ENCODE data around the gene CALCOCO2.
A peak's percentile ranks its signal among the peaks of the same experiment; 100 is the strongest.
"Not testable (repeated sequence)": the region's sequence is repeated elsewhere in the genome, so short reads cannot be mapped to it uniquely, and the experiment has no call there.

Gene CALCOCO2

DNA sequence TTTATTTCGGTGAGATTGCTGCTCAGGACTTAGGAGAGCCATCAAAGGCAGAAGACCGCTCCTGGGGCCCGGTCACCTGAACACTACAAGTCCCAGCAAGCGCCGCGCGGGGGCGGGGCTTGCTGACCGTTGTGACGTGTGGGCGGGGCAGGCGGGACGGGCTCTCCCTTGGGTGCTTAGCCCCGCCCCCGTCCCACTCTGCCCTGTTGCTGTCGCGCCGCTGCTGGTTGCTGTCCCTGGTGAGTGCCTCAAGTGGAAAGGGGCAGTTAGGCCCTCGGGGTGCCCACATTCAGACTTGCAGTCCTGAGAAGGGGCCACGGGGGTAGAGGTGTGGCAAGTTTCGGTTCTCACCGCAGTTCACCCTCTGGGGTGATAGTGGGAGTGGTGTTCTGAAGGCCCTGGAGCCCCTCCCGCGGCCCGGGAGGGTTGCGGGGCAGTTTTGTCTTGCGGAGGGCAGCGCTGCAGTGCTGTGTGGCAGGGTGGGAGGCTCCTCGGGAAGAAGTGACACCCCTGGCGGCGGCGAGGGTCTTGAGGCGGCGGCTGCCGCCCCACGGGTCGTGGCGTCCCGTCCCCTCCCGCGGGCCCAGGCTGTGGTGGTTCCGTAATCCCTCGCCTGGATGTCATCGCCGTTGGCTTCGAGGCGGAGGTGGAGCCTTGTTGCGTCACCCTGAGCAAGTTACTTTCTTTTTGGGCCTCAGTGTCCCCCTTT, at the start of gene CALCOCO2:
Gene CALCOCO2, plus strand, starts transcription at position 196 of the 709 bp plus-strand sequence. CDS start 10,673 bp downstream, outside the sequence.
- peak; percentile 95 for DNase-seq

GRCh38 chr17:48787828-48788227, 43.0 kb upstream of the CALCOCO2 start:
- DNase-seq = no peak

- no peak for DNase-seq
Observed at GRCh38 chr17:48790607-48791127, 40.2 kb upstream of the CALCOCO2 start.

DNA sequence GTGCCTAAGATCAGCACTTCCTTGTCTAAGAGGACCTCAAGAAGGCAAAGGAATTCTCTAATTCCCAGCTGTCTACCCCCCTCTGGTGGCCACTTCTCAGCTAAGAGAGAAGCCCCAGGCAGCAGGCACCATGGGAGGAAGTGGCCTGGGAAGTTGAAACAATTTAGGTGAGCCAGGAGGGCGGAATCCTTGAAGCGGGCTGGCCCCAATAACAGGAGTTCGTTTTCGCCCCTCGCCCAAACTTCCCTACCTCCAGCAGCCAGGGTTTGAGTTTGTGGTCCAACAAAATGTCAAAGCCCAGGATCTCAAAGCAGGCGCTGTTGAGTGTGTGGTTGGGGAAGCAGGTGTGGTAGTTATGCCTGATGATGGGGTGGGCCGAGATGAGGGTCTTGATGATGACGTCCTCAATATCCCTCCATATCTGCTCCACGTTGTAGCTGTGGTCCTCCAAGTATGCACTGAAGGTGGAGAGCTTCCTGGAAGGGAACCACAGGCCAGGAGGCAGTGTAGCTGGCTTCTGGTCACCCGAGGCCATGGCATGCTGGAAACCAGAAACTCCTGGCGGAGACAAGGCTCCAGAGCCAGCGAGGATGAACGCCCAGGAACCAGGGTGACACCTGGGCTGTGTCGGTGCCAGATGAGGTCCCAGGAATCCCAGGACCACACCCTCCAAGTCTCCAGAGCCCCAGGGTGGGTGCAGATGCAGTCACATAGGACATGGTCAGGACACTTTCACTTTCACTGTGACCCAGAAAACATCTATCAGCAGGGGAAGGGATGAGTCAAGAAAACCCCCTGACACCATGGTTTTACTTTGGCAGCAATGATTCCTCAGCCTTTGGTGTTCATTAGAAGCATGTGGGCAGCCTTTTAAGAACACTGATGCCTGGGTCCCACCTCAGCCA, 39.5 kb upstream of the CALCOCO2 start:
- peak; percentile 37 for DNase-seq

DNA sequence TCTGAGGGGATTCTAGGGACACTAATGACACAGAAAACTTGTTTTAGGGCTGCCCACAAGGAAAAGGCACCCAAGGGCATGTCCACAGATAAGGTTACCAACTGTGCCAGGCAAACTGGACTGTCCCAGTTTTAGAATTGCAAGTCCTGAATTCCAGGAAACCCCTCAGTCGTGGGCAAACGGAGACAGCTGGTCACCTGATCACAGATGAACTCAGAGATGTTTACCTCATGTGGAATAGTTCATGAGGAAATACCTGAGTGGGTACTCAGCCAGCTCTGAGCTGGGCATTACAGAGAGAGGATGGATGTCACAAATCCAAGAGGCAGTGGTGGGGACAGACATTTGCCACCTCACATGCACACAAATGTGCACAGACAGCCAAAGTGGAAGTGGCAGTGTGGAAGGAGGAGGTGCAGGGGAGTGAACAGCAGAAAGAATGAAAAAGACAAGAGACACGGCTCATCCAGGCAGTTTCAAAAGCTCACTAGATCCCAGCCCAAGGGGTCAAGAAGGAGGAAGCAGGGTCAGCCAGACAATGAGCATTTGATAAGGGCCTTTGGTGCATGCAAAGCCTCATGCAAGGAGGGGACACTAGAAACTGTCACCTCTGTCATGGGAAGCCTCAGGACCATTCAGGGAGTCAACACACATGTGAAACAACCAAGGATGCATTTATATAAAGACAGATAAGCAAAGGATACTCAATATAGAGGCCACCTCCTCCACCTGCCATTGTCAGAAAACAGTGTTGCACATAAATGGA, 38.6 kb upstream of the CALCOCO2 start:
- DNase-seq = no peak

GRCh38 chr17:48795444-48796162, 35.2 kb upstream of the CALCOCO2 start:
- DNase-seq = no peak

GRCh38 chr17:48796163-48796522, 34.7 kb upstream of the CALCOCO2 start:
- DNase-seq = not testable (repeated sequence)

DNA sequence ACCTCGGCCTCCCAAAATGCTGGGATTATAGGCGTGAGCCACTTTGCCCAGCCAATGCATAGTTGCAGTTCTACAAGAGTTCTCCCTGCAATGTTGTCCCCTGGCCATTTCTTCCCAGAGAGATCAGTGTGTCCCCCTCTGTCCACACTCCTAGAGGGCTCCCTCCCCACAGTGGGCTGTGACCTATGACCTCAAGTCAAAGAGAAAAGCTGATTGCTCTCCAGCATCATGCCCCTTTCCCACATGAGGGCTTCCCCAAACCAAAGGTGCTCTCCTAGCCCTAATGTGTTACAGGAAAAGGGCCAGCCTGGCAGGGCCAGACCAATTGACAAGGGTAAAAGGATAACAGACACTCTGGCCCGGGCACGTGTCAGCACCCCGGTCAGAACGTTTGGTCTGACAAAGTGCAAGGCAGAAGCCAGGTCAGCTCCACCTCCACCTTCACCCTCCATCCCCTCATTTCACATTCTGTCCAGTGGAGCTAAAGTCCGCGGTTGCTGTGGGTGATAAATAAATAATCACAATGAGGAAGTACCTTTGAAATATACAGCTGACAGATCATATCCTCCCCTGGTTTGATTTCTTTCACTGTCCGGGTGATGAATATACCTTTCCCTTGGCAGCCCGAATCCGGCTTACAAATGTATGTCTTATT, 31.6 kb upstream of the CALCOCO2 start:
- no peak for DNase-seq

DNA sequence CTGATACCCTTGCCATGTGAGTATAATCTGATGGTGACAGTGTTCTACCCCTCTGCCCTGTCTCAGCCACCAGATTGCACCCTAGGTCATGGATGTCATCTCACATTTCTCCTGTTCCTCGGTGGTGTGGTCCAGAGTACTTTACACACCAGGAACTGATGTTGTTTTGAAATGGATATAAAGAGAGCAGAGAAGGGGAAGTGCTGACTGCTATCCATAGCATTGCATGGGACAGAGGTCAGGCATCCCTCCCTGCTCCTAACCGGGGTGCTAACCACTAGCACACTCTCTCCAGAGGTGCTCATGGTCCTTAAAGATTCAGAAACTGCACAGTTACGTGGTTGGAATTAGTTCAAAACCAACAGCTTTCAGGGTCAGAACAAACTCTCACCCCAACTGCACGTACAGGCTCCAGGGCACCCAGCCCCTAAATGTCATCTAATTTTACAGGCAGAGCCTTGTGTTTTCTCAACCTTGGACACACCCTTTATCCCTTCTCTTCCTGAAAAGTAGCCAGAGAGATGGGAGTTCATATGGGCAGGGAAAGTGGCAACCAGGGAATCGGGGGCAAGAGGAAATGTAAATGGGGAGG, 30.1 kb upstream of the CALCOCO2 start:
- no peak for DNase-seq

DNA sequence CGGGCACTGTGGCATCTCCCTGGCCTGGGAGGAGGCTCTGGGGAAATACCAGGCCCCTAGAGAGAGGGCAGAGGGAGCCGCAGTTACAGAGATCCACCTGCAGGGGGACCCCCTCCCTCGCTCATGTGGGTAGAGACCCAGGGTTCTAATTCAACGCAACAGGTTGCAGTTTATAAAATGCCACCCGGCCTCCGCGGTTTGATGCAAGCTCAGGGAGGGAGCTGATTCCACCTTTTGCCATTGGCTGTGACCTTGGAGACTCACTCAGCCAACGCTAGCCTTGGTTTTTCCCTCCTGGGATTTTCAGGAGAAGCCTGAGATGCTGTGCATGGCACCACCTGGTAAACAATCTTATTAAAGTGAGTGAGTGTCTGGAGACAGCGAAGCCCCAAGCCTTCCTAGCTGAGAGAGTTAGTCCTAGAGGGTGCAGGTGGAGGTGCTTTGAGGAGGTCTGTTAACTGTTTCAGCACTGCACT, 25.9 kb upstream of the CALCOCO2 start:
- peak; percentile 72 for DNase-seq

DNA sequence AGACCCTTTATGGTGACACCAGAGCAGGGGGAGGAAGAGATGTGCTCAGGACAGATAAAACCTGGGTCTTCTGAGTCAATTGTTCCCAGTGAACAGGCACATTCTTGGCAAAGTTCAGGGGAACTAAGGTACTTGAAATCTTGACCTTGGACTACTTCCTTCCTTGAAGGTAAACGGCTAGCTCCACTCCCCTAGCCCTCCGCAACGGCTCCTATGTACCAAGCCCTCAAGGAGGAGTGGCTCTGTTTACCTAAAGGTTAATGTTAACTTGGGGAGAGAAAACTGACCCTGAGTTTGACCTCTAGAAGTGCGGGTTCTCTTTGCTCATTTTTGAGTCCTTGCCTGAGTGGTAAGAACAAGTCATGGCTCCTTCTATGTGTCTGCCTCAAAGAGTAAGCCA, 21.7 kb upstream of the CALCOCO2 start:
- DNase-seq = no peak

DNA sequence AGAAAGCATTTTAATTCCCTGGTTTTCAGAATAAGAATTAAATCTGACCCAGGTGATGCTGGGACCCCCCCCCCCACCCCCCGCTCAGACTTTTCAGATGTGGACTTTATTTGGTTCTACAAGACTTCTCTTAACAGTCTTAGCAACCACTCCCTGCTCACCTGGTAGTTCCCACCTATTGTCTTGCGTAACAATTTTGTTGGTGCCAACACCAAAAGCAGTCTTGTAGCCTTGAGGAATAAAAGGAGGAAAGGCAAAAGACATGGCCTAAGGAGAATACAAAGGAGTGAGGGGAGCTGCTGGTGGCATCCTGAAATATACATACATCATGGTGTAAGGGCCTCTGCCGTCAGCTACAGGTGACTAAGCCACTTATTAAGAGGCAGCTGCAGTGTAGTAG, 18.8 kb upstream of the CALCOCO2 start:
- no peak for DNase-seq

DNA sequence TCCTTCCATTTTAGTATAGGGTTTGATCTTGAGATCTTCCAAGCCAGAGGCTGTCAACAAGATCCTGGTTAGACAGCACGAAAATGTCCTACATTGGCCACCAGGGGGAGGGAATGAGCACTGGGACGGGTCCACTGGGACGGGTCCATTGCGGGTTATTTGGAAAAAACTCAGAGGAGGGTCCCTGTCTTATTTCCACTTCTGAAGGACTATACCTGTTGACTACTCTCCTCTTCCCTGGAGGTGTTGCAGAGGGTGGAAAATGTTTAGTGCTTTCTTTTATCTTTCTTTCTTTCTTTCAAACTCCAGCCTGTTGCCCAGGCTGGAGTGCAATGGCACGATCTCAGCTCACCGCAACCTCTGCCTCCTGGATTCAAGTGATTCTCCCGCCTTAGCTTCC, 16.3 kb upstream of the CALCOCO2 start:
- DNase-seq = peak; percentile 60

DNA sequence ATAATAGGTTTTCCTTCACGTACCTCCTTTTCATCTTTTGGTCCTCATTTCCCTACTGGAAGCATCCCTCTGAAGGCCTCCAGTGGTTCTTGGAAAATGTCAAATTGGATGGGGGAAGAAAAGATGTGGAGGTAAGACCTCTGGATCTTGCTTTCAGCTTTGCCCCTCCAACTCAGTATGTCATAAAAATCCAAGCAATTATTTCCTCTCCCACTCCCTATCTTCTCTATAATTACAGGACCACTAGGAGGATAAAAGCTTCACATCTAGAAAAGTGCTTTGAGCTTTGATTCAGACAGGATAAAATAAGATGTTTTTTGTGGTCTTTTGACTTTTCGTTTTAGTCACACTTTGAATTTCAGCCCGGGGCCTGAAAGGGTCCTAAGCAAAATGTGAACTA, 15.5 kb upstream of the CALCOCO2 start:
- no peak for DNase-seq

- no peak for DNase-seq
Observed at GRCh38 chr17:48816438-48816773, 14.4 kb upstream of the CALCOCO2 start.

DNA sequence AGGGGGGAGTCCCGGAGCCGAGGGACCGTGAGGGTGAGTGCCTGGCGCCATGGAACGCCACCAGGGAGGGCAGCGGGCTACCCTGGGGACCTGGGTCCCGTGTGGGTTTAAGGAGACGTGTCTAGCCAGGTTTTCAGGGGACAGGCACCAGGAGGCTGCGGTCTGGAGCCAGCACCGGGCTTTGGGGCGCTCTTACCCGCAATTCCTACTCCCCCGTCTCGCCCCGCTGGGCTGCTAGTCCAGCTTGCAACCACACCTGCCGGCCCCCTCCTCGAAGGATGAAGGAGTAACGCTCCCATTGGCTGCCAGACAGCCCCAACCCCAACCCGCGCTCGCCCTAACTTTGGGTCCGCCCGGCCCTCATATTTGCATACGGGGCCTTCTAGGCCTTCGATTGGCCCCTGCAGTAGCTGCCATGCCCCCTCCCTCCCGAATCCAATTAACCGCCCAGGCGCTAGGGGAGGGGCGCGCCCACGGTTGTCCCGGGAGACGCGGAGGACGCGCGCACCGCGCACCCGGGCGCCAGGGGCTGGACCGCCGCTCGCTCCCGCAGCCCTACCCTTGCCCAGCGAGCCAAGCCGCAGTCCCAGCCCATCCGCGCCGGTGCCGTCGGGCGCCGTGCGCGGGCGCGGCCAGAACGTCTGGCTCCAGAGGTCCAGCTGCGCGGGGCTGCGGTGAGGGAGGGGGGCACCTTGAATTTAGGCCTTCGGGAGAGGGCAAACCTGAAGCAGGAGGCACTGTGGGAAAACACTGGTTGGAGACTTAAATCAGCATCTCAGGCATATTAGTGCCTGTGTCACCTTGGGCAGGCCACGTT, 13.9 kb upstream of the CALCOCO2 start, which contains the start of gene TTLL6:
Gene TTLL6, minus strand, starts transcription at position 456 of the 817 bp plus-strand sequence. Its CDS starts 157 bp downstream, at position 299.
- DNase-seq = peak; percentile 99

- DNase-seq = no peak
Observed at GRCh38 chr17:48818361-48818841, 12.4 kb upstream of the CALCOCO2 start.

DNA sequence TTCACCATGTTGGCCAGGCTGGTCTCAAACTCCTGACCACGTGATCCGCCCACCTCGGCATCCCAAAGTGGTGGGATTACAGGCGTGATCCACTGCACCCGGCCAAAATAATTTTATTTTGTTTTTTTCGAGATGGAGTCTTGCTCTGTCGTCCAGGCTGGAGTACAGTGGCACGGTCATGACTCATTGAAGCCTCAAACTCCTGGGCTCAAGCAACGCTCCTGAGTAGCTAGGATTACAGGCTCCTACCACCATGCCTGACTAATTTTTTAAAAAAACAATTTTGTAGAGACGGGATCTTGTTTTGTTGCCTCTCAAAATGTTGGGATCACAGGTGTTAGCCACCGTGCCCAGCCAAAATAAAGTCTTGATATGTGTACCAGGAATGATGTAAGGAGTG, 11.4 kb upstream of the CALCOCO2 start:
- no peak for DNase-seq

- not testable (repeated sequence) for DNase-seq
Observed at GRCh38 chr17:48820936-48821335, 9.9 kb upstream of the CALCOCO2 start.
